HG03159 (cell line): Measurements from ENCODE around the gene DOCK2.
A peak's percentile ranks its signal among the peaks of the same experiment; 100 is the strongest.

Experiments used
- ATAC-seq: cut with Tn5 transposase; IDR thresholded peaks from one replicate; pipeline ENCODE4 v1.9.1; 2021; ENCODE audit warnings: mild to moderate bottlenecking, moderate library complexity; ENCODE audit not compliant: unreplicated experiment

Gene DOCK2

GRCh38 chr5:169850409-169850808 is 213.3 kb downstream of the DOCK2 start:
- ATAC-seq = no peak

- ATAC-seq = no peak
Observed at GRCh38 chr5:169851321-169851850, 214.3 kb downstream of the DOCK2 start.

DNA sequence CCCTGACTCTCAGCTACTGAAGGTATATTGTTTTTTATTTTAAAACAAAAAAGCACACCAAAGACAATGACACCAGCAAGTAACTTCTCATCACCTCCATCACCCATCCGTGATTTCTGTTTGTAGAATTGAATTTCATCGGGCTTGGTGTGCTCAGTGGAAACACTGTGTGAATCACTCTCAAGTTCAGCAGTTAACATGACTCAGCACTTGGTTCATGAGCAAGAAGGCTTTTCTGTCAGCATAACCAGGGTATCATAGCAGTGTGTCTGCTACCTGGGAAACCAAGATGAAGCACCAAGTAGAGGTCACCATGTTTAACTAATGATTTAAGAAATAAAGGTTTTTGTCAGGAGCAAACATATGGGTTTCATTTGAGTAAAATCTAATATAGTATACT is 219.5 kb downstream of the DOCK2 start:
- ATAC-seq = no peak

GRCh38 chr5:169860585-169860984 is 223.5 kb downstream of the DOCK2 start:
- ATAC-seq = peak; percentile 48

DNA sequence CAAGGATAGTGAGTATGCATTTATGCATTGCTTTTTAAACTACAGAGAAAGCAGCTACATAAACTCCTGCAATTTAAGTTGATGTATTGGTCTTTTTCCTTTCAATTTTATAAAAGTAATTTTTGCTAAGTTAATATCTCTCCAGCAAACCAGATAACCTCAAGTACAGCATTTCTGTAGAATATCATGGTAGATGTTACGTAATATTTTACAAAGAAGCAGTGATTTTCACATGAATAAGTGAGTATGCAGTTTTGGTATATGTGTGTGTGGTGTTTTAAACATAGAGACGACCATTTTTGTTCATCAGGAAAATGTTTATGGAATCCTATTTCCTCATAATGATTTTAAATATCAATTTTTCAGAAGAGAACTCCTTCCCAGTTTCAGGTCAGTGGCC is 224.4 kb downstream of the DOCK2 start:
- ATAC-seq = no peak

- ATAC-seq = no peak
Observed at GRCh38 chr5:169861934-169862333, 224.9 kb downstream of the DOCK2 start.

DNA sequence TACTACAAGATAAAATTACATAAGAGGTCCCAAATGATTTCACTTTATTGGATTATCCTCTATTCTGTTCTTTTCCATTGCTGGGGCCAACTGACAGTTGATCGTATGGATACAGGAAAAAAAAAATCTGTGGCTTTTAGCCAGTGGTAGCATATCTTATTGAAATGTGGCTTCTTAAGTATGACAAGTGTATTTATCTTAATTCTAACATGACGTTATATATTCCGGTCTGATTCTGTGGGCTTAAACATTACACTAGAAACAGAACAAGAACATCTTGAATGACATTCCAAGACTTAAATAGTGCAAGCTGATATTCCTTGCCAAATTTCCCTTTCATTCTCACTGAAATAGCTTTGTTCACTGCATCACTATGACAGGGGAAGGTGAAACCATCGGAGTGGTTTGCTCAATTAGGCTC is 225.3 kb downstream of the DOCK2 start:
- ATAC-seq = no peak

- no peak for ATAC-seq
Observed at GRCh38 chr5:169864483-169864882, 227.4 kb downstream of the DOCK2 start.

GRCh38 chr5:169867347-169867746 is 230.3 kb downstream of the DOCK2 start:
- no peak for ATAC-seq

DNA sequence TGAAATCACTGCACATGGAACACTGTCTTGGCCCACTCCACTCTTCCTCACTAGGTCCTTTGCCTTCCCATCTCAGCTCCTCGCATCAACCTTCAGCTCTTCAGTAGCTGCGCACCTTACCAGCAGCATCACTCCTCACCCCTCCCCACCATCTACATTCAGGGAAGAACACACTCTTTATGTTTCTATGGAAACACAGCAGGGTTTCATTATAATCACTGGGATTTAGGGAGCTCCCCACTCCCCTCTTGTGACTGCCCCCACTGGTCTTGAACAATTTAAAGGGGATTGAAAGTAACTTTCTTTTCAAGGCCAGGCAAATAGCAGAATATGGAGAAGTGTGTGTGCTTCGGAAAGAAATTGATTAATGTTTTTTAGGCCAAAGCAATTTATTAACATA is 232.0 kb downstream of the DOCK2 start:
- ATAC-seq = no peak

DNA sequence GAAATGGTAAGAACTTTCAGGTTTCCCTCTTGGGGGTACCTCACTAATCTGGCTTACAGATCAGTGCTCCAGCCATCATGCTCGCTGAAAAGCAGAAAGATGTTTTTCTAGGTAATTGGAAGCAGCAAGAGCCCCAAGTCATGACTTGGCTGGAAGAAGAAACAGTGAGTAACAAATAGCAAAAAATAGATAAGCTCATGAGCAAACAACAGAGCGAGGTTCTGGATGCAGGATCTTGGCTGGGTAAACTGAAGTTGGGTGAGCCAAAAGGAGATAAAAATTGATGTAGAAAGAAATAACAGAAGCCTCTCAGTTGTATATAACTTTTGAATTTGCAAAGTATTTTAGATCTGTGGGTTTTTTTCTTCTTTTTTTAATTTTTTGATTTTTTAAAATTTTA is 233.1 kb downstream of the DOCK2 start:
- ATAC-seq = no peak

DNA sequence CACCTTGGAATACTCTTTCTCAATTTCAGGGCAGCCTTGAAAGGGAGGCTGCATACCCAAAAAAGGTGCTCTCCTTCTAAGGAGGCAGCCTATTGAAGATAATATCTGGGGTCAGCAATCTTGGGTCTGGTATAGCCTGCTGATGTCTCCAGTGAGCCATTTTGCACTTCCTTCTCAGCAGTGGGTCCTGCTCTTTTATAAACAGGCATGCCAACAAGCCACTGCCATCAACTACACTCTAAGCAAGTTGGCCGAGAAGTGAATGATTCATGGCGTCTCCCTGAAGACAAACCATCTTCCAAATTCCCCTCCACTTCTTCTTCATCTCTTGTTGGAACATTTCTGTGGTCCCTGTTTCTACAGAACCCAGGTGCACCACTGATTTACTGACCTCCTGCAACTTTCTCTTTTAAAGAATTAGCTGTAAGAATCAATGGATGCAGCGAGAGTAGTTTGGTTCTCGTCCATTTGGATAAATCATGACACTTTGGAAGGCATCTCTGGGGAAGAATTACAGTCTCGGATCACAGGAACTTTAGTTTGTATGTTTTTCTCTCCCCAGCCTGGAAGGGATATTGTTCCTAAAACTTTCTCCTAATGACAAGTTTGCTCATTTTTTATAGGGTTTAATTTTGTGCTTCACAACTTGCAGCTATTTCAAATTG is 234.9 kb downstream of the DOCK2 start:
- no peak for ATAC-seq

DNA sequence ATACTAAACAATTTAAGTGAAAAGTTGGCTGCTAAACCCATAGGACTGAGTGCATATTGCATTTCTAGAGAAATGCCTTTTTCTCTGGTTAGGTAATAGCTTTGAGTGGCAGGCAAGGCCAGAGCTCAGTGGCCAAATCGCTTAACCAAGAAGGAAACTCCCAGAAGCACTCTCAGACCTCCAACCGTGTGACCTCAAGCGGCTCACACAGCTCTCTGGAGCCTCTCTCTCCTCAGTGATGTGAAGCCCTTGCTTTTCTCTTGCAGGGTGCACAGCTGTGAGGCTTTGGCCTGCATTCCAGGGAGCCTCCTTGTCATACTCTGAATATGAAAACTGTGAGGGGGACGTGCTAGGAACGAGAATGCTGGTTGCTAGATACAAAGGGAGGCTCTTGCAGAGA is 236.6 kb downstream of the DOCK2 start:
- ATAC-seq = no peak

DNA sequence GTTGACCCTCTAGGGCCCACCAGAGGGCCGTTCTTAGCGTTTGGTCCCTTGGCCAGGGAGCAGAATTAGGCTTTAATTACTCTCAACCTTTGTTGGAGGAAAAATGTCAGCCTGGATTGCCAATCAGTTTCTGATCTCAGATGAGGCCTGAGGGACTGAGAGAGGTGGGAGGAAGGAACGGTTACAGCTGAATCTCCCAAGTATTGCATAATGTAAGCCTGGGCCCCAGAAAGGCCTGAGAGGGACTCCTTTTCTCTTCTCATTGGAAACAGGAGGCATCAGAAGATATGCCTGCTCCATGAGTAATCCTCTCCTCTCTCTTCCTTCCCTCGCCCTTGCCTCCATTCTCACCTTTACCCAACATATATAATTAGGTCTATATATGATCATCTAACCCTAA is 237.5 kb downstream of the DOCK2 start:
- ATAC-seq = no peak

DNA sequence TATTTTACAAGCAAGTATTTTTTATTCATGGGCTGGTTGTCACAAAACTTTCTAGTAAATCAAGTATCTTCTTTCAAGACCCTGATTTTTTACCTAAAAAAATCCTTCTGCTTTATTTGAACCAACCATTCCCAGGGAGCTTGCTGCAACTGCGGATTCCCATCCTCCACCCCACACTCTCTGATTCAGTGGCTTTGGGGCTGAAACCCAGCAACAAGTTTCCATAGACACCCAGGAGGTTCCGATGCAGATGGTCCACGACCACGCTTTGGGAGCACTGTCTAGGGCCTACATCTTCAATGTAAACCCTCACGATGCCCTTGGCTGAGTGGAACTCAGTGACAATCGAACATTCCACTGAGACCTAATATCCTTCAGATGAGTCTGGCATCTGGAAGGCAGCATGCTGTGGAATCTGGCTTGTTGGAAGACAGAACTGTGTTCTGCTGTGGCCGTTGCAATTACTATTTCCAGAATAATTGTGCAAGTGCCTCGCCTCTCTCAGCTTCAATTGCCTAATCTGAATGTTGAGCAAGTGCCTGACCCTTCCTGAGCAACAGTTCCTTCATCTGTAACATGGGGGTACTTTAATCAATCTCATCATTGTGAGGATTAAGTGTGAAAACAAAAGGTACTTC is 238.1 kb downstream of the DOCK2 start:
- ATAC-seq = no peak

GRCh38 chr5:169875731-169876130 is 238.7 kb downstream of the DOCK2 start:
- ATAC-seq = no peak

DNA sequence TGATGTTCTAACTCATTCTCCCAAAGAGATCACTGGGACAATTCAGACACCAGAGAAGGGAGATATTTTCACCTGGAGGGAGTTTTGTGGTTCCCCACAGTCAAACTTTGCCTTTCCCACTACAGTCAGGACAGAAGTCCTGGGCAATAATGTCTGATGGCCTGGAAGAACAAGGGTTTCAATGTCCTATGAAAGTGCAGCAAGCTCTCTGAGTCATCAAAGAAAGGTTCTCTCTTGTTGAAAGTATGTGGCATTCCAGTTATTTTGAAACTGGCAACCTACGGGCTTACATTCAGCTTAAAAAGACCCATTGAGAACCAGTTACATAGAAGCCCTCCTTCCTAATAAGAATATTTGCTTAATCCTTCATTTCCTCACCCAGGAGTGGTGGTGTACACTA is 239.3 kb downstream of the DOCK2 start:
- ATAC-seq = no peak

GRCh38 chr5:169880012-169880663 is 243.1 kb downstream of the DOCK2 start:
- ATAC-seq = peak; percentile 83

DNA sequence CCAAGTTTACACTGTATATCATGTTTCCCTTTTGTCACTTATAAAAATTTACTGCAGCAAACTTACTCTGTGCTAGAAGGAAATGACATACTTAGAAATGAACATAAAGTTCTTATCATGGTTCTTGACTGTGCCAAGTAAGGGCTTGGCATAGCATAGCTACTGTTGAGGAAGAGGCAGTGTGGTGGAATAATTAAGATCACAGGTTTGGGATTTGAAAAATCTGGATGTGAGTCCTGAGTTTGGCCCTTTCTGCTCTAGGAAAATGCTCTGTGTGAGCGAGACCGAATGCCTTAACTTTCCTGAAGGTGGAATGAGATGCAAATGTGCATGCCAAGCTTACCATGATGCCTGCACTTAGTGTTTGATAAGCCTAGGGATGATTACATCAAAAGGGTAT is 243.7 kb downstream of the DOCK2 start:
- ATAC-seq = no peak

DNA sequence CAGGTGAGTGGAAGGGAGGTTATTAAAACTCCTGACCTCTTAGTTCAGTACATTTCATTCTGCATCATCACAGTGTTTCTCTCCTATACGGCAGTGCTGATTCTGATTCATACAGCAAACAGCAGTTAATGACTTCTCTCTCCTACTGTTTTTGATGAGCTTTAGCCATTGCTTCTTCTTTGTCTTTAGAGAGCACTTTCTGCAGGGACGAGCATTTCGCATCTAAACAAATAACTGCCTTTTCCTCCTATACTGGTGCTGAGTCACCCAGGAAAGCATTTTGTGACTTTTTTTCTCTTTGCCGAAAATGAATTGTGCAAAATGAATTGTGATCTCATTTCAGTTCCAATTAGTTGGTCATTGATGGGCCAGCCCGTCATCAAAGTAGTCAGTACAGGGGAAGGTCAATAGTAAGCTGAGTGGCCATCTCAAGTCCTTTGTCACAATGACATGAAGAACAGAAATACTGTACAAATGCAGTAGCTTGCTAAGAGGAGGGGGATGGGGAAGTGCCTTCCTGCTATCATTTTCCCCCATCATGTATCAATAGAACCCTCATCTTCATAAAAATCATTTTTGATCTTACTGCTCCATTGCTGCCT is 244.7 kb downstream of the DOCK2 start:
- ATAC-seq = no peak

DNA sequence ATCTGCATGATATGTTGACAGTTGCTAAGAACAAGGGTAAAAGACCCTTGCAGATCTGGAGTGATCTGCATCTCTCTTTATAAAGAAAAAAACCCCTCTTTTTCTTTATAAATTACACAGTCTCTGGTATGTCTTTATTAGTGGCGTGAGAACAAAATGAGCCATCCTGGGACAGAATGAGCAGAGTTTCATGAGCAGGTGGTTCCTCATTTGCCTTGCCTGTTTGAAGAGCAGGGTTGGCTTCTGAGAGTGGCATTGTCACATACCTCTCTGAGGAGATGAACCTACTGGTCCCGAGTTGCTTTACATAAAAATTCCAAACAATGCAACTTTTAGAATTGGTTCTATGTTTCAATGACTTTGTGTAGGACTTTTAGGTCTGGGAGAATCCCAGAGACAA is 249.0 kb downstream of the DOCK2 start:
- no peak for ATAC-seq

DNA sequence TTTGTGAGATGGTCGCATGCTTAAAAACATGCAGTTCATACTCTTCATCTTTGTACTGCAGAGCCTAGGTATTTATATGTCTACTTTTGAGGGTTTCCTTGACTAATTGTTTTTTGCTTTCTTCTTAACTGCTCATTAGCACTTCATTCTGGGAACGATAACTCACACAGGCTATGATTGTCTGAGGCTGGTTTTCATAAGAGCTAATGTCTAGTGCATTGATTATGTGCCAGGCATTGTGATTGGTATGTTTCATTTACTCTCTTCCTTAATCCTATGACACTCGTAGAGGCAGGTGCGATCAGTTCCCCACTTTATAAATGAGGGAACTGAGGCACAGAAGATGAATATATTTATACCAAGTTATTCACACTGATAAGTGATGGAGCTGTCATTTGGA is 249.6 kb downstream of the DOCK2 start:
- no peak for ATAC-seq
